ENCODE data around the gene DSEL. TPM values are rescaled to one million over a fixed set of nuclear protein-coding genes. Genes with fewer than 3 reads are reported as not detected.

Gene DSEL
- total RNA-seq, 1 experiment from 2014 or later, result 24.9 TPM

- H3K27ac ChIP-seq (ENCODE audit: low read depth, low read length, poor library complexity, severe bottlenecking), result no peak overlapping the region
- TF ChIP-seq CTCF (conservative IDR thresholded peaks at IDR 0.05; ENCODE audit: low read depth, low read length) (no peak), EZH2 (IDR thresholded peaks at IDR 0.05; ENCODE audit: borderline replicate concordance, low read depth, low read length, poor library complexity, severe bottlenecking) (no peak)
- no TSS peak for BruUV-seq (replicated peaks)
- peaks cover 15% of the 10 kb centered on the region for H3K4me1 ChIP-seq (ENCODE audit: insufficient read depth, low read length, poor library complexity, severe bottlenecking)
- H3K36me3 ChIP-seq (ENCODE audit: insufficient read depth, low read length, poor library complexity, severe bottlenecking), result no peaks in the 10 kb centered on the region
- intact Hi-C loops (cut with micrococcal nuclease; ENCODE audit: unreplicated experiment), result no loop called here
- H3K4me3 ChIP-seq (ENCODE audit: low read depth, low read length, poor library complexity, severe bottlenecking), result no peak overlapping the region
- ChIA-PET POLR2A (ENCODE audit: low non-redundant PET) (no interaction called here), CTCF (no interaction called here)
- DNase-seq (ENCODE audit: low spot score), result no peak
- H3K9me3 ChIP-seq (ENCODE audit: low read depth, low read length, poor library complexity, severe bottlenecking), result peaks cover 12% of the 10 kb centered on the region
- H3K27me3 ChIP-seq (replicated peaks; ENCODE audit: insufficient read depth, low read depth, low read length, poor library complexity), result no peaks in the 10 kb centered on the region
Measured at GRCh38 chr18:67500522-67501205, 15.9 kb downstream of the DSEL start.

GRCh38 chr18:67496469-67496868 lies 20.1 kb downstream of the DSEL start:
- H3K9me3 ChIP-seq (ENCODE audit: low read depth, low read length, poor library complexity, severe bottlenecking), result peaks cover 12% of the 10 kb centered on the region
- CTCF ChIA-PET, result no interaction called here
- H3K27ac ChIP-seq (ENCODE audit: low read depth, low read length, poor library complexity, severe bottlenecking), result no peak overlapping the region
- peak; percentile 64 for DNase-seq (ENCODE audit: low spot score)
- TF ChIP-seq EZH2 (IDR thresholded peaks at IDR 0.05; ENCODE audit: borderline replicate concordance, low read depth, low read length, poor library complexity, severe bottlenecking) (no peak), CTCF (conservative IDR thresholded peaks at IDR 0.05; ENCODE audit: low read depth, low read length) (no peak)
- H3K36me3 ChIP-seq (ENCODE audit: insufficient read depth, low read length, poor library complexity, severe bottlenecking), result no peaks in the 10 kb centered on the region
- POLR2A ChIA-PET (ENCODE audit: low non-redundant PET), result no interaction called here
- H3K4me3 ChIP-seq (ENCODE audit: low read depth, low read length, poor library complexity, severe bottlenecking), result no peak overlapping the region
- no TSS peak for BruUV-seq (replicated peaks)
- intact Hi-C loops (cut with micrococcal nuclease; ENCODE audit: unreplicated experiment), result no loop called here
- H3K27me3 ChIP-seq (replicated peaks; ENCODE audit: insufficient read depth, low read depth, low read length, poor library complexity), result no peaks in the 10 kb centered on the region
- peaks cover 33% of the 10 kb centered on the region for H3K4me1 ChIP-seq (ENCODE audit: insufficient read depth, low read length, poor library complexity, severe bottlenecking)

GRCh38 chr18:67486534-67486933 lies 30.0 kb downstream of the DSEL start:
- no peak overlapping the region for H3K27ac ChIP-seq (ENCODE audit: low read depth, low read length, poor library complexity, severe bottlenecking)
- H3K27me3 ChIP-seq (replicated peaks; ENCODE audit: insufficient read depth, low read depth, low read length, poor library complexity), result no peaks in the 10 kb centered on the region
- no peaks in the 10 kb centered on the region for H3K36me3 ChIP-seq (ENCODE audit: insufficient read depth, low read length, poor library complexity, severe bottlenecking)
- peaks cover 42% of the 10 kb centered on the region for H3K4me1 ChIP-seq (ENCODE audit: insufficient read depth, low read length, poor library complexity, severe bottlenecking)
- no peak for TF ChIP-seq CTCF (conservative IDR thresholded peaks at IDR 0.05; ENCODE audit: low read depth, low read length)
- TF ChIP-seq EZH2 (IDR thresholded peaks at IDR 0.05; ENCODE audit: borderline replicate concordance, low read depth, low read length, poor library complexity, severe bottlenecking), result no peak
- ChIA-PET CTCF (no interaction called here), POLR2A (ENCODE audit: low non-redundant PET) (interaction anchor here (0.7 kb wide), 1 partner anchor 25 kb away, joined by 9 read pairs; no protein-coding TSS in a partner anchor)
- BruUV-seq (replicated peaks), result no TSS peak
- H3K9me3 ChIP-seq (ENCODE audit: low read depth, low read length, poor library complexity, severe bottlenecking), result no peaks in the 10 kb centered on the region
- no peak overlapping the region for H3K4me3 ChIP-seq (ENCODE audit: low read depth, low read length, poor library complexity, severe bottlenecking)
- no peak for DNase-seq (ENCODE audit: low spot score)
- intact Hi-C loops (cut with micrococcal nuclease; ENCODE audit: unreplicated experiment), result no loop called here

Data from A673 (cell line).